H9 (cell line): ENCODE results near the gene MTMR3. TPM values are rescaled to one million over a fixed set of nuclear protein-coding genes. Genes with fewer than 3 reads are reported as not detected.

Experiments
- DNase-seq: peaks from one replicate; pipeline ENCODE4 v3.0.0-alpha.2; 2017
- H2AFZ ChIP-seq: one replicate; pipeline ENCODE4 v1.6.1; 2013; ENCODE audit warnings: mild to moderate bottlenecking, low read length, control low read depth, moderate library complexity
- H2AK5ac ChIP-seq: 2 replicates; pipeline ENCODE4 v1.6.1; 2013; ENCODE audit warnings: low read length, control low read depth, mixed read lengths; ENCODE audit not compliant: insufficient read length
- H2BK120ac ChIP-seq: one replicate; pipeline ENCODE4 v1.6.1; 2013; ENCODE audit warnings: low read depth, mild to moderate bottlenecking, low read length, control low read depth, inconsistent platforms; ENCODE audit not compliant: poor library complexity, severe bottlenecking
- H2BK12ac ChIP-seq: 2 replicates; pipeline ENCODE4 v1.6.1; 2013; ENCODE audit warnings: low read length, control low read depth, mixed read lengths, low read depth; ENCODE audit not compliant: insufficient read length
- H2BK15ac ChIP-seq: 2 replicates; pipeline ENCODE4 v1.6.1; 2013; ENCODE audit warnings: low read depth, low read length, control low read depth
- H2BK20ac ChIP-seq: one replicate; pipeline ENCODE4 v1.6.1; 2013; ENCODE audit warnings: low read depth, mild to moderate bottlenecking, low read length, control low read depth, inconsistent platforms; ENCODE audit not compliant: poor library complexity, severe bottlenecking
- H2BK5ac ChIP-seq: 2 replicates; pipeline ENCODE4 v1.6.1; 2013; ENCODE audit warnings: low read length, control low read depth, mixed read lengths; ENCODE audit not compliant: insufficient read length
- H3K14ac ChIP-seq: 2 replicates; pipeline ENCODE4 v1.6.1; 2013; ENCODE audit warnings: low read length, control low read depth; ENCODE audit not compliant: insufficient read depth
- H3K18ac ChIP-seq: 2 replicates; pipeline ENCODE4 v1.6.1; 2013; ENCODE audit warnings: low read depth, mild to moderate bottlenecking, mixed read lengths, low read length, control low read depth; ENCODE audit not compliant: insufficient read length
- H3K23ac ChIP-seq: 2 replicates; pipeline ENCODE4 v1.6.1; 2013; ENCODE audit warnings: low read length, control low read depth, mixed read lengths, low read depth; ENCODE audit not compliant: insufficient read length
- H3K23me2 ChIP-seq: 2 replicates; pipeline ENCODE4 v1.6.1; 2013; ENCODE audit warnings: low read depth, mild to moderate bottlenecking, mixed read lengths, low read length, control low read depth; ENCODE audit not compliant: insufficient read length, poor library complexity, severe bottlenecking
- H3K27ac ChIP-seq: 2 replicates; pipeline ENCODE4 v1.5.1; 2013; ENCODE audit warnings: low read length, control low read depth, mixed read lengths, low read depth; ENCODE audit not compliant: insufficient read length
- H3K27me3 ChIP-seq: 2 replicates; pipeline ENCODE4 v1.6.1; 2013; ENCODE audit warnings: low read length, control low read depth, inconsistent platforms; ENCODE audit not compliant: insufficient read depth
- H3K4ac ChIP-seq: 2 replicates; pipeline ENCODE4 v1.6.1; 2013; ENCODE audit warnings: low read depth, mild to moderate bottlenecking, control low read depth, inconsistent platforms, low read length, moderate library complexity
- H3K4me1 ChIP-seq: 2 replicates; pipeline ENCODE4 v1.6.1; 2013; ENCODE audit warnings: low read length, control low read depth, inconsistent platforms; ENCODE audit not compliant: insufficient read depth
- H3K4me2 ChIP-seq: 2 replicates; pipeline ENCODE4 v1.6.1; 2013; ENCODE audit warnings: low read length, control low read depth, mixed read lengths; ENCODE audit not compliant: insufficient read length, insufficient read depth
- H3K56ac ChIP-seq: 2 replicates; pipeline ENCODE4 v1.6.1; 2013; ENCODE audit warnings: low read depth, mild to moderate bottlenecking, mixed read lengths, low read length, control low read depth; ENCODE audit not compliant: insufficient read length
- H3K79me1 ChIP-seq: 2 replicates; pipeline ENCODE4 v1.6.1; 2013; ENCODE audit warnings: low read depth, mild to moderate bottlenecking, moderate library complexity, low read length, control low read depth, inconsistent platforms; ENCODE audit not compliant: insufficient read depth, poor library complexity, severe bottlenecking
- H3K79me2 ChIP-seq: 2 replicates; pipeline ENCODE4 v1.6.1; 2013; ENCODE audit warnings: low read length, control low read depth, inconsistent platforms; ENCODE audit not compliant: insufficient read depth
- H3K9ac ChIP-seq: 2 replicates; pipeline ENCODE4 v1.6.1; 2013; ENCODE audit warnings: low read length, control low read depth, mixed read lengths; ENCODE audit not compliant: insufficient read length; ENCODE audit errors: extremely low read depth
- H3K9me3 ChIP-seq: one replicate; pipeline ENCODE4 v1.6.1; 2013; ENCODE audit warnings: low read depth, low read length, inconsistent platforms; ENCODE audit not compliant: control insufficient read depth
- H3T11ph ChIP-seq: one replicate; pipeline ENCODE4 v1.6.1; 2013; ENCODE audit warnings: mild to moderate bottlenecking, low read length, control low read depth, inconsistent platforms
- H4K20me1 ChIP-seq: one replicate; pipeline ENCODE4 v1.6.1; 2013; ENCODE audit not compliant: control insufficient read depth, insufficient read length, insufficient read depth
- H4K5ac ChIP-seq: 2 replicates; pipeline ENCODE4 v1.6.1; 2013; ENCODE audit warnings: low read depth, mild to moderate bottlenecking, mixed read lengths, low read length, control low read depth; ENCODE audit not compliant: insufficient read length
- H4K8ac ChIP-seq: replicated peaks from 2 replicates; pipeline ENCODE4 v1.6.1; 2013; ENCODE audit warnings: low read length, control low read depth, mixed read lengths, low read depth; ENCODE audit not compliant: insufficient read length
- H4K91ac ChIP-seq: 2 replicates; pipeline ENCODE4 v1.6.1; 2013; ENCODE audit warnings: low read depth, mild to moderate bottlenecking, moderate library complexity, mixed read lengths, low read length, control low read depth; ENCODE audit not compliant: insufficient read length
- H3K27ac Mint-ChIP-seq, 3 experiments: 2 replicates in 2 of 3; 3 replicates in 1 of 3; pipeline ENCODE4 v1.8.0; 2020 to 2021; ENCODE audit warnings: mixed read lengths in 3 of 3, mild to moderate bottlenecking in 1 of 3, moderate library complexity in 1 of 3
- H3K27me3 Mint-ChIP-seq: 2 replicates; pipeline ENCODE4 v1.8.0; 2021; ENCODE audit warnings: low read depth, mild to moderate bottlenecking, moderate library complexity, mixed read lengths
- H3K36me3 Mint-ChIP-seq, 3 experiments: 2 replicates in 2 of 3; 3 replicates in 1 of 3; pipeline ENCODE4 v1.8.0; 2020 to 2021; ENCODE audit warnings: low read depth in 3 of 3, mixed read lengths in 3 of 3; ENCODE audit not compliant: insufficient read depth in 1 of 3
- H3K4me1 Mint-ChIP-seq, 2 experiments: 2 replicates each; pipeline ENCODE4 v1.8.0; 2020; ENCODE audit warnings: mixed read lengths in 2 of 2
- H3K4me3 Mint-ChIP-seq, 2 experiments: 2 replicates in 1 of 2; 3 replicates in 1 of 2; pipeline ENCODE4 v1.8.0; 2020 to 2021; ENCODE audit warnings: mild to moderate bottlenecking in 2 of 2, mixed read lengths in 2 of 2, moderate library complexity in 1 of 2
- H3K9me3 Mint-ChIP-seq, 2 experiments: 2 replicates in 1 of 2; 3 replicates in 1 of 2; pipeline ENCODE4 v1.8.0; 2020; ENCODE audit warnings: mild to moderate bottlenecking in 2 of 2, mixed read lengths in 2 of 2, moderate library complexity in 1 of 2
- WGBS: extraction: QIAGEN DNeasy Blood & Tissue Kit; methylation state at CpG from one replicate; pipeline ENCODE4 v1.1.7; 2013; ENCODE audit warnings: missing lambda C conversion rate, low lambda C conversion rate, mixed read lengths; ENCODE audit not compliant: insufficient read length; ENCODE audit errors: extremely low coverage; 5-methylcytosine and 5-hydroxymethylcytosine counted together
- total RNA-seq: library from RNA; stranded (reverse); gene quantifications from 2 replicates; pipeline ENCODE4 v1.2.1, GENCODE V29; 2021
- TF ChIP-seq, protein P1 (sequence below): fragments of 200-600 bp; sonication (generic); conservative IDR thresholded peaks from 3 replicates; pipeline ENCODE4 v1.8.0; 2021; ENCODE audit warnings: antibody characterized with exemption, mild to moderate bottlenecking

Gene MTMR3
- total RNA-seq, 1 experiment from 2014 or later = 19.8 TPM

DNA sequence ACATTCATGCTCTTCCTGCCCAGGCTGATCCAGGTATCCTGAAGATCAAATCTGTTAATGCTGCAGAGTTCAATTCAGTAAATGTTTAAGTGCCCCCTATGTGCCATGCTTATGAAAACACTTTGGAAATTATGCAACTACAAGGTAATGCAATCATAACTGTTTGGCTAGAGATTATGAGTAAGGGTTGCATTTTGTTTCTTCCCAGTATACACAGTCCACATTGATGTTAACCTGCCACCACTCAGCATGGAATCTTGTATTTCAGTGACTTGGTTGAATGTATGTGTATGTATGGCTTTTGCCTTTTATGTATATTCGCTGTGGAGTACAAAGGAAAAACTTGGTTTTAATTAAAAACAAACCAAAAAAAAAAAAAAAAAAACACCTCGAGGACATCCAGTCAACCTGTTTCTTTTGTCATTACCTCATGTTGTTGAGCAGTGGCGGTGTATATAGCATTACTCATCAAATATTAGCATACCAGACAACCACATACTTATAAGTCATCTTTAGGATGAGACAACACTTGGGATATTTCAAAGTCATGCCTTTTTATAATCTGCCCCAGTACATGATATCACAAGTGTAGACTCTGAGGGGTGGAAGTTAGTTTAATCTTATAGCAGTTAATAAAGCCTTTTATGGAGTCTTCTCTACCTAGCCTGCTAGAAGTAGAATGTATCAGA is 111.2 kb downstream of the MTMR3 start:
- no peak overlapping the region for H3K23ac ChIP-seq
- TF ChIP-seq, protein P1, sequence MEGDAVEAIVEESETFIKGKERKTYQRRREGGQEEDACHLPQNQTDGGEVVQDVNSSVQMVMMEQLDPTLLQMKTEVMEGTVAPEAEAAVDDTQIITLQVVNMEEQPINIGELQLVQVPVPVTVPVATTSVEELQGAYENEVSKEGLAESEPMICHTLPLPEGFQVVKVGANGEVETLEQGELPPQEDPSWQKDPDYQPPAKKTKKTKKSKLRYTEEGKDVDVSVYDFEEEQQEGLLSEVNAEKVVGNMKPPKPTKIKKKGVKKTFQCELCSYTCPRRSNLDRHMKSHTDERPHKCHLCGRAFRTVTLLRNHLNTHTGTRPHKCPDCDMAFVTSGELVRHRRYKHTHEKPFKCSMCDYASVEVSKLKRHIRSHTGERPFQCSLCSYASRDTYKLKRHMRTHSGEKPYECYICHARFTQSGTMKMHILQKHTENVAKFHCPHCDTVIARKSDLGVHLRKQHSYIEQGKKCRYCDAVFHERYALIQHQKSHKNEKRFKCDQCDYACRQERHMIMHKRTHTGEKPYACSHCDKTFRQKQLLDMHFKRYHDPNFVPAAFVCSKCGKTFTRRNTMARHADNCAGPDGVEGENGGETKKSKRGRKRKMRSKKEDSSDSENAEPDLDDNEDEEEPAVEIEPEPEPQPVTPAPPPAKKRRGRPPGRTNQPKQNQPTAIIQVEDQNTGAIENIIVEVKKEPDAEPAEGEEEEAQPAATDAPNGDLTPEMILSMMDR = no peak
- no peak overlapping the region for H2BK15ac ChIP-seq
- no peak overlapping the region for H3K18ac ChIP-seq
- no peak overlapping the region for H2BK120ac ChIP-seq
- H4K8ac ChIP-seq = no peak overlapping the region
- Mint-ChIP-seq H3K9me3 (no peaks in the 10 kb centered on the region), H3K36me3 (peaks cover 2 to 29% (median 18%) of the 10 kb centered on the region in 3 experiments; a peak in 6 of 7 replicates), H3K4me1 (peaks cover 27 to 37% of the 10 kb centered on the region in 2 experiments), H3K27ac (peak overlapping the region in 2 of 3 experiments; percentile 62 to 72; a peak in 3 of 7 replicates), H3K4me3 (no peak overlapping the region), H3K27me3 (no peaks in the 10 kb centered on the region)
- peaks cover 2% of the 10 kb centered on the region; the same call in 1 of the 2 replicates for H3K4me1 ChIP-seq
- no peaks in the 10 kb centered on the region for H3K79me2 ChIP-seq
- no peak overlapping the region for H4K5ac ChIP-seq
- H3K79me1 ChIP-seq = no peaks in the 10 kb centered on the region
- H4K91ac ChIP-seq = no peak overlapping the region
- H3K27me3 ChIP-seq = no peaks in the 10 kb centered on the region
- no peak overlapping the region for H2BK5ac ChIP-seq
- H3K4ac ChIP-seq = no peak overlapping the region
- H2AFZ ChIP-seq = no peak overlapping the region
- H3K9me3 ChIP-seq = no peaks in the 10 kb centered on the region
- H3K27ac ChIP-seq = no peak overlapping the region
- peak overlapping the region; percentile 19 for H3T11ph ChIP-seq
- no peak overlapping the region for H2AK5ac ChIP-seq
- no peak overlapping the region for H3K9ac ChIP-seq
- H2BK20ac ChIP-seq = no peak overlapping the region
- H3K4me2 ChIP-seq = no peak overlapping the region
- WGBS = no CpG with 5 or more reads among the region's 3 CpGs
- no peak overlapping the region for H3K56ac ChIP-seq
- H3K23me2 ChIP-seq = no peaks in the 10 kb centered on the region
- H4K20me1 ChIP-seq = peaks cover 3% of the 10 kb centered on the region
- H2BK12ac ChIP-seq = no peak overlapping the region
- DNase-seq = no peak
- no peak overlapping the region for H3K14ac ChIP-seq
